Measurements from ENCODE around the gene NCK2. TPM values are rescaled to one million over a fixed set of nuclear protein-coding genes. Genes with fewer than 3 reads are reported as not detected.
A peak's percentile ranks its signal among the peaks of the same experiment; 100 is the strongest.

The NCK2 gene
- total RNA-seq, 4 donors from 2014 or later: 59.8 to 130 (median 96.2) TPM

GRCh38 chr2:105771836-105772235, 27.1 kb downstream of the NCK2 start:
- WGBS: 54% methylated on average over 9 of the region's 9 CpGs
- Histone ChIP-seq H3K4me1 (peaks cover 31 to 67% (median 52%) of the 10 kb centered on the region in 4 donors), H3K4me3 (no peak overlapping the region), H3K27ac (replicated peaks in 1 of 4) (peak overlapping the region in 2 of 4 donors; percentile 15 to 29), H3K36me3 (peaks cover 0 to 9% (median 3%) of the 10 kb centered on the region in 4 donors), H3K27me3 (no peaks in the 10 kb centered on the region), H3K9me3 (no peaks in the 10 kb centered on the region)
- intact Hi-C loops (cut with DNase I): no loop called here
- no peak for TF ChIP-seq EP300 (IDR thresholded peaks at IDR 0.05)
- TF ChIP-seq, protein P1, sequence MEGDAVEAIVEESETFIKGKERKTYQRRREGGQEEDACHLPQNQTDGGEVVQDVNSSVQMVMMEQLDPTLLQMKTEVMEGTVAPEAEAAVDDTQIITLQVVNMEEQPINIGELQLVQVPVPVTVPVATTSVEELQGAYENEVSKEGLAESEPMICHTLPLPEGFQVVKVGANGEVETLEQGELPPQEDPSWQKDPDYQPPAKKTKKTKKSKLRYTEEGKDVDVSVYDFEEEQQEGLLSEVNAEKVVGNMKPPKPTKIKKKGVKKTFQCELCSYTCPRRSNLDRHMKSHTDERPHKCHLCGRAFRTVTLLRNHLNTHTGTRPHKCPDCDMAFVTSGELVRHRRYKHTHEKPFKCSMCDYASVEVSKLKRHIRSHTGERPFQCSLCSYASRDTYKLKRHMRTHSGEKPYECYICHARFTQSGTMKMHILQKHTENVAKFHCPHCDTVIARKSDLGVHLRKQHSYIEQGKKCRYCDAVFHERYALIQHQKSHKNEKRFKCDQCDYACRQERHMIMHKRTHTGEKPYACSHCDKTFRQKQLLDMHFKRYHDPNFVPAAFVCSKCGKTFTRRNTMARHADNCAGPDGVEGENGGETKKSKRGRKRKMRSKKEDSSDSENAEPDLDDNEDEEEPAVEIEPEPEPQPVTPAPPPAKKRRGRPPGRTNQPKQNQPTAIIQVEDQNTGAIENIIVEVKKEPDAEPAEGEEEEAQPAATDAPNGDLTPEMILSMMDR (IDR thresholded peaks at IDR 0.05): no peak
- DNase-seq (ENCODE audit: extremely low spot score): no peak

DNA sequence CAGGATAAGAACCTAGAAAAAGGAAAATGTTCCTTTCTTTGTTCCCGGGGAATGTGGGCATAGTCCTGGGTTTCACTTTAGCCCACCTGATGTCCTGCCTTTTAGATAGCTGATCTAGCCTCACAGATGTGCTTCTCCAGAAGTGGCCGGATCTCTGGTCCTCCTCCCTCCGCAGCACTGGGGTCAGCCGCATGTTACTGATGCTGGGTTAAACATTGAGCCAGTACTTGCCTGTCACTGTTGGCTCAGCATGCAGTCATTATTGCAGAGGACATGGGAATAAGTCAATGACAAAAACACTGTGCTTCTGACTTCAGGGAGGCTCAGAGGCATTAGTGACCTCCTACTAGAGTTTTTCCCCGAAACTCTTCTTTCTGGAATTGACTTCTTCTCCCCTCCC, 27.6 kb downstream of the NCK2 start:
- no peak overlapping the region for H3K4me3 ChIP-seq
- peak overlapping the region in 1 of 4 donors; percentile 15 for H3K27ac ChIP-seq (replicated peaks in 1 of 4)
- H3K9me3 ChIP-seq: no peaks in the 10 kb centered on the region
- intact Hi-C loops (cut with DNase I): no loop called here
- WGBS: 78% methylated on average over 5 of the region's 5 CpGs
- no peak for DNase-seq (ENCODE audit: extremely low spot score)
- peaks cover 35 to 72% (median 56%) of the 10 kb centered on the region in 4 donors for H3K4me1 ChIP-seq
- H3K27me3 ChIP-seq: no peaks in the 10 kb centered on the region
- no peak for TF ChIP-seq EP300 (IDR thresholded peaks at IDR 0.05)
- TF ChIP-seq POLR2A (IDR thresholded peaks at IDR 0.05; ENCODE audit: low read depth): no peak
- TF ChIP-seq POLR2AphosphoS5 (IDR thresholded peaks at IDR 0.05): no peak
- TF ChIP-seq, protein P1 (IDR thresholded peaks at IDR 0.05): no peak
- peaks cover 0 to 6% (median 0%) of the 10 kb centered on the region in 4 donors for H3K36me3 ChIP-seq

DNA sequence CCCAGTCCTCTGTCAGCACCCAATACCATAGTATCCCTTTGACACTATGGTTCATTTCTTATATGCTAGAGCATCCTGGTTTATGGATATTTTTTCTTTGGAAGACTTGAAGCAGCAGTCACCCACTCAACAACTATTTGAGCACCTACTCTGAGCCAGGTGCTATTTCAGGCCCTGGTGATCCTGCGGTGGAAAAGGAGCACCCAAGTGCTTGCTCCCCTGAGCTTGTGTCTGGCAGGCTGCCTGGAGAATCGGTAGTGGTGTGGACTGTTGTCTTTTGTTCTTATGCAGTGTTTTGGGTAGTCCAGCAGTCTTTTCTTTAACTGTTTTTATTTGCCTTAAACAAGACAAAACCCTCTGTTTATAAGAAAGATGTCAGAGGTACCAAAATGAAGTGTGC, 28.9 kb downstream of the NCK2 start:
- WGBS: 59% methylated on average over 2 of the region's 2 CpGs
- TF ChIP-seq, protein P1 (IDR thresholded peaks at IDR 0.05): no peak
- TF ChIP-seq POLR2A (IDR thresholded peaks at IDR 0.05; ENCODE audit: low read depth): no peak
- no peak for TF ChIP-seq EP300 (IDR thresholded peaks at IDR 0.05)
- TF ChIP-seq POLR2AphosphoS5 (IDR thresholded peaks at IDR 0.05): no peak
- Histone ChIP-seq H3K4me3 (no peak overlapping the region), H3K9me3 (no peaks in the 10 kb centered on the region), H3K36me3 (peaks cover 0 to 3% (median 0%) of the 10 kb centered on the region in 4 donors), H3K4me1 (peaks cover 47 to 84% (median 68%) of the 10 kb centered on the region in 4 donors), H3K27ac (replicated peaks in 1 of 4) (no peak overlapping the region), H3K27me3 (no peaks in the 10 kb centered on the region)
- DNase-seq (ENCODE audit: extremely low spot score): no peak
- intact Hi-C loops (cut with DNase I): no loop called here

- H3K4me3 ChIP-seq: no peak overlapping the region
- DNase-seq (ENCODE audit: extremely low spot score): no peak
- H3K9me3 ChIP-seq: no peaks in the 10 kb centered on the region
- H3K27ac ChIP-seq (replicated peaks in 1 of 4): no peak overlapping the region
- intact Hi-C loops (cut with DNase I): no loop called here
- TF ChIP-seq POLR2AphosphoS5 (IDR thresholded peaks at IDR 0.05) (no peak), EP300 (IDR thresholded peaks at IDR 0.05) (no peak), POLR2A (IDR thresholded peaks at IDR 0.05; ENCODE audit: low read depth) (no peak)
- TF ChIP-seq, protein P1 (IDR thresholded peaks at IDR 0.05): no peak
- H3K27me3 ChIP-seq: no peaks in the 10 kb centered on the region
- 89% methylated on average over 4 of the region's 4 CpGs for WGBS
- H3K4me1 ChIP-seq: peaks cover 59 to 85% (median 73%) of the 10 kb centered on the region in 4 donors
- H3K36me3 ChIP-seq: peaks cover 0 to 3% (median 0%) of the 10 kb centered on the region in 4 donors
Measured at GRCh38 chr2:105774781-105775337, 30.1 kb downstream of the NCK2 start.
